HG03439 (cell line): ENCODE results near the gene BPIFA3.

Source experiments
- ATAC-seq: cut with Tn5 transposase; IDR thresholded peaks from one replicate; pipeline ENCODE4 v1.9.1; 2021; ENCODE audit warnings: mild to moderate bottlenecking, moderate library complexity; ENCODE audit not compliant: unreplicated experiment

The BPIFA3 gene

GRCh38 chr20:33211817-33212424, 5.2 kb upstream of the BPIFA3 start:
- no peak for ATAC-seq

- no peak for ATAC-seq
These were observed 7.2 kb downstream of the BPIFA3 start for GRCh38 chr20:33224399-33224798.

- ATAC-seq, result no peak
These were observed 12.7 kb downstream of the BPIFA3 start for GRCh38 chr20:33229843-33230242.

- ATAC-seq, result no peak
These were observed 14.1 kb downstream of the BPIFA3 start for GRCh38 chr20:33231237-33231636.

GRCh38 chr20:33232486-33233072, 15.4 kb downstream of the BPIFA3 start:
- ATAC-seq, result no peak

- no peak for ATAC-seq
These were observed 16.1 kb downstream of the BPIFA3 start for GRCh38 chr20:33233129-33233774.

GRCh38 chr20:33234050-33234449, 16.9 kb downstream of the BPIFA3 start:
- ATAC-seq, result no peak

GRCh38 chr20:33235696-33236095, 18.5 kb downstream of the BPIFA3 start, which contains the start of gene BPIFA1:
BPIFA1 (plus strand) TSS chr20:33235996; CDS start chr20:33237712, 1,716 bp downstream.
- ATAC-seq, result no peak

- no peak for ATAC-seq
These were observed 19.2 kb downstream of the BPIFA3 start for GRCh38 chr20:33236351-33236750.

GRCh38 chr20:33237989-33238388, 20.8 kb downstream of the BPIFA3 start:
- ATAC-seq, result no peak

- no peak for ATAC-seq
These were observed 22.3 kb downstream of the BPIFA3 start for GRCh38 chr20:33239418-33239817.

- no peak for ATAC-seq
These were observed 23.0 kb downstream of the BPIFA3 start for GRCh38 chr20:33239979-33240736.

- ATAC-seq, result no peak
These were observed 23.8 kb downstream of the BPIFA3 start for GRCh38 chr20:33240923-33241322.

- no peak for ATAC-seq
These were observed 25.4 kb downstream of the BPIFA3 start for GRCh38 chr20:33242319-33243100.

GRCh38 chr20:33246077-33246476, 28.9 kb downstream of the BPIFA3 start:
- no peak for ATAC-seq

- no peak for ATAC-seq
These were observed 32.3 kb downstream of the BPIFA3 start for GRCh38 chr20:33249456-33249855.

- ATAC-seq, result no peak
These were observed 33.5 kb downstream of the BPIFA3 start for GRCh38 chr20:33250666-33251065.

- ATAC-seq, result no peak
These were observed 34.3 kb downstream of the BPIFA3 start for GRCh38 chr20:33251496-33251895.

GRCh38 chr20:33252460-33252859, 35.3 kb downstream of the BPIFA3 start:
- ATAC-seq, result no peak

- ATAC-seq, result no peak
These were observed 37.9 kb downstream of the BPIFA3 start for GRCh38 chr20:33255005-33255404.

- no peak for ATAC-seq
These were observed 40.1 kb downstream of the BPIFA3 start for GRCh38 chr20:33257237-33257636.
